ENCODE measurements around the gene SHD.
"Not testable (repeated sequence)": the region's sequence is repeated elsewhere in the genome, so short reads cannot be mapped to it uniquely, and the experiment has no call there.

SHD gene

DNA sequence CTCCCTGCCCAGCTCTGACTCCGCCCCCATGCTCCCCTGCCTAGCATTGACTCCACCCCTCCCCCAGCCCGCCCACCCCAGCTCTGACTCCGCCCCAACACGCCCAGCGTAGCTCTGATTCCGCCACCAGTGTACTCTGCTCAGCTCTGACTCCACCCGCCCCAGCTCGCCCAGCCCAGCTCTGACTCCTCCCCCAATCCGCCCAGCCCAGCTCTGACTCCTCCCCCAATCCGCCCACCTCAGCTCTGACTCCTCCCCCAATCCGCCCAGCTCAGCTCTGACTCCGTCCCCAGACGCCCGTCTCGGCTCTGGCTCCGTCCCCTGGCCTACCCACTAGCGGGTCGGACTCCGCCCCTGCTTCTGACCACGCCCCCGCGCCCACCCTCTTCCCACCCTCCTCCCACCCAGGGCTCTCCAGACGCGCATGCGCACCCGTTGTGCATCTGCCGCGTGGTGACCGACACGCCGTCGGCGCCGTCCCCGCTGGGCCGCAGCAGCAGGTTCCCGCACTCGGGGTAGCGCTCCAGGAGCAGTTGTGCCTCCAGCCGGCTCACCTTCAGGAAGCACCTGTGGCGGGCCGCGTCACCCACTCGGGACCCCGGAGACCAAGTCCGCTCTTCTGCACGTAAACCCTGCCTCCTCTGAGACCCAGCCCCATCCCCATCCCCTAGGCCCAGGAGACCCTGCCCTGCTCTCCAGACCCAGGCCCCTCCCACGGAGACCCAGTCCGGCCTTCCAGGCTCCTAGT, 49.4 kb downstream of the SHD start:
- peak; percentile 8 for FAIRE-seq

- FAIRE-seq, result not testable (repeated sequence)
Observed at GRCh38 chr19:4328991-4329681, 50.1 kb downstream of the SHD start.

DNA sequence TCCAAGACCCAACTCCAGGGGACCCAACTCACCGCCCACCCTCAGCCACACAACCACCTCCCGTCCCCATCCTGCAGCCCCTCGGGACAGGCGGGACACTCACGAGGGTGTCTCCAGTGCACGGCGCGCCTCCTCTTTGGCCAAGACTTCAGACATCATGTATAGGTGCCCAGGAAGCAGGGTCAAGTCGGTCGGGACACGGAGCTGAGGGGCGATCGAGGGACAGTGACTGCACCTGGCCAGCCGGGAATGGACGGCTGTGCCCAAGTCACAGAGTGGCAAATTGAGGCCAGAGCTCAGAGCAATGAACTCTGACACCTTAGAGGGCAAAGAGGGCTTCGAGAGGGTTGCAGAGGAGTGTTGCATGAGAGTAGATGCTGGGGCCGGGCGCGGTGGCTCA, 50.8 kb downstream of the SHD start:
- no peak for FAIRE-seq

- FAIRE-seq, result no peak
Observed at GRCh38 chr19:4334929-4335570, 56.0 kb downstream of the SHD start.

- no peak for FAIRE-seq
Observed at GRCh38 chr19:4337906-4338440, 58.9 kb downstream of the SHD start.

DNA sequence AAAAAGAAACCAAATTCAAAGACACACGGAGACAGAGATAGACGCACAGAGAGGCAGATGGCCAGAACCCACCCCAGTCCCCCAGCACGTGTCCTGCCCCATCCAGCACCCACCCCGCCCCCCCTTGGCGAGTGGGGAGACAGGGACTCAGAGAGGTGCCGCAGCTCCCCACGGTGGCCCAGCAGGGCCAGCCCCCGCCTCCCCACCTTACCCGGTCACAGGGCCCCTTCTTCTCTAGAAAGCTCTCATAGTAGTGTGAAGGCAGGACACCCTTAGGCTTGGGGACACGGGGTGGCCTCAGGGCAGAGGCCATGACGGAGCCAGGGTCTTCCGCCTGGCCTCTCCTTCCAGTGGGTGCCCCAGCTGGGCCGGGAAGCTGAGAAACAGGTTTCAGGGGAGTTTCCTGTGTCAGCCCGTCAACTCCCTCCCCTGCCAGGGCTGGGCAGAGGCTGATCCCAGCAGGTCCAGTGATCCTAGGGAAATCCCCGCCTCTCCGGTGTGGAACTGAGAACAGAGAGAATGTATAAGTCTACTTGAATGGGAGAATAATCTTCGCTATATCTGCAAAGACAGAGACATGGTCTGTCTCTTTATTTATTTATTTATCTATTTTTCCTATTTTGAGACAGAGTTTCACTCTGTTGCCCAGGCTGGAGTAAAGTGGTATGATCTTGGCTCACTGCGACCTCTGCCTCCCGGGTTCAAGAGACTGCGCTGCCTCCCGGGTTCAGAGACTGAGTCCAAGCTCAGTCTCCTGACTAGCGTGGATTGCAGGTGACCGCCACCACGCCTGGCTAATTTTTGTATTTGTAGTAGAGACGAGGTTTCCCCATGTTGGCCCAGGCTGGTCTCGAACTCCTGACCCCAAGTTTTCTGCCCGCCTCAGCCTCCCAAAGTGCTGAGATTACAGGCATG, 59.6 kb downstream of the SHD start, which contains the start of gene STAP2:
Gene STAP2, minus strand, starts transcription at position 387 of the 915 bp plus-strand sequence. Its CDS starts 74 bp downstream, at position 313.
- FAIRE-seq, result no peak
